PFSK-1 (cell line): Measurements from ENCODE around the gene KCNG1.

Experiments used
- FOXP2 ChIP-seq: optimal IDR thresholded peaks from 2 replicates; pipeline ENCODE3; 2011; ENCODE audit warnings: borderline replicate concordance, control low read depth, inconsistent platforms; ENCODE audit not compliant: insufficient read depth; ENCODE audit errors: extremely low read length, extremely low read depth
- POLR2AphosphoS5 ChIP-seq: IDR thresholded peaks from 2 replicates; pipeline ENCODE4 v1.6.1; 2012; ENCODE audit warnings: low read depth, mild to moderate bottlenecking, control low read depth, low read length, moderate library complexity
- REST ChIP-seq, 2 experiments: IDR thresholded peaks; 2 replicates each; pipeline versions ENCODE4 v1.6.1 to v1.8.0; 2011 to 2012; ENCODE audit warnings: low read depth in 2 of 2, low read length in 2 of 2, control low read depth in 1 of 2, inconsistent platforms in 1 of 2, mild to moderate bottlenecking in 1 of 2, moderate library complexity in 1 of 2; ENCODE audit not compliant: insufficient read depth in 1 of 2
- SIN3A ChIP-seq: IDR thresholded peaks from 2 replicates; pipeline ENCODE4 v1.6.1; 2012; ENCODE audit warnings: mild to moderate bottlenecking, low read length, moderate library complexity, borderline replicate concordance; ENCODE audit not compliant: insufficient read depth
- TAF1 ChIP-seq: IDR thresholded peaks from 2 replicates; pipeline ENCODE4 v1.6.1; 2012; ENCODE audit warnings: low read length, control low read depth, borderline replicate concordance; ENCODE audit not compliant: insufficient read depth

The KCNG1 gene

GRCh38 chr20:51036827-51037531 lies 14.1 kb upstream of the KCNG1 start:
- TF ChIP-seq TAF1: no peak
- TF ChIP-seq REST (IDR thresholded peaks at IDR 0.05; ENCODE audit: insufficient read depth in 1 of 2, low read depth in 2 of 2, low read length in 2 of 2): no peak
- TF ChIP-seq FOXP2: no peak

GRCh38 chr20:51036226-51036625 lies 13.3 kb upstream of the KCNG1 start:
- no peak for TF ChIP-seq FOXP2

- no peak for TF ChIP-seq REST (IDR thresholded peaks at IDR 0.05; ENCODE audit: insufficient read depth in 1 of 2, low read depth in 2 of 2, low read length in 2 of 2)
- no peak for TF ChIP-seq FOXP2
- no peak for TF ChIP-seq TAF1
- no peak for TF ChIP-seq POLR2AphosphoS5
- TF ChIP-seq SIN3A: no peak
Measured at GRCh38 chr20:51034988-51035656, 12.2 kb upstream of the KCNG1 start.

GRCh38 chr20:51034476-51034875 lies 11.6 kb upstream of the KCNG1 start:
- TF ChIP-seq SIN3A (no peak), REST (IDR thresholded peaks at IDR 0.05; ENCODE audit: insufficient read depth in 1 of 2, low read depth in 2 of 2, low read length in 2 of 2) (no peak), TAF1 (no peak), FOXP2 (no peak)

GRCh38 chr20:51029963-51030920 lies 7.3 kb upstream of the KCNG1 start:
- no peak for TF ChIP-seq POLR2AphosphoS5
- no peak for TF ChIP-seq TAF1
- TF ChIP-seq REST (IDR thresholded peaks at IDR 0.05; ENCODE audit: insufficient read depth in 1 of 2, low read depth in 2 of 2, low read length in 2 of 2): no peak
- TF ChIP-seq FOXP2: no peak
- TF ChIP-seq SIN3A: no peak
